Measurements from ENCODE around the gene USF1. TPM values are rescaled to one million over a fixed set of nuclear protein-coding genes. Genes with fewer than 3 reads are reported as not detected.
"Not testable (repeated sequence)": the region's sequence is repeated elsewhere in the genome, so short reads cannot be mapped to it uniquely, and the experiment has no call there.

Gene USF1
- total RNA-seq, 1 donor from 2014 or later = 105 TPM

- DNase-seq (ENCODE audit: low read depth in 2 of 2) = not testable (repeated sequence)
Measured at GRCh38 chr1:160992036-160992435, 53.7 kb downstream of the USF1 start.

Other genes with a start within 250 kb of the USF1 start
- not detected in 2 replicates for gene LY9, start 249.8 kb downstream of the USF1 start, total RNA-seq
- not detected in 2 replicates for gene CD244, start 183.1 kb downstream of the USF1 start, total RNA-seq
- gene ITLN1, start 160.8 kb downstream of the USF1 start, total RNA-seq = not detected in 2 replicates
- gene ITLN2, start 91.2 kb downstream of the USF1 start, total RNA-seq = not detected in 2 replicates
- gene F11R, start 24.8 kb downstream of the USF1 start, total RNA-seq = 49.3 and 150 TPM in 2 replicates
- 1.7 and 7.1 TPM in 2 replicates for gene TSTD1, start 7.0 kb downstream of the USF1 start, total RNA-seq
- gene ARHGAP30, start 23.9 kb upstream of the USF1 start, total RNA-seq = not detected in 2 replicates
- 0.44 TPM in 1 of 2 replicates, not detected in the other for gene NECTIN4, start 43.6 kb upstream of the USF1 start, total RNA-seq
- gene KLHDC9, start 52.4 kb upstream of the USF1 start, total RNA-seq = 0.65 and 0.99 TPM in 2 replicates
- 22.9 and 36.3 TPM in 2 replicates for gene PFDN2, start 72.1 kb upstream of the USF1 start, total RNA-seq
- gene NIT1, start 72.1 kb upstream of the USF1 start, total RNA-seq = 9.6 and 13.1 TPM in 2 replicates
- 23.1 and 31.9 TPM in 2 replicates for gene DEDD, start 86.7 kb upstream of the USF1 start, total RNA-seq
- gene UFC1, start 108.0 kb upstream of the USF1 start, total RNA-seq = 111 and 133 TPM in 2 replicates
- gene USP21, start 113.5 kb upstream of the USF1 start, total RNA-seq = 2.8 and 4.6 TPM in 2 replicates
- 13.3 and 16.1 TPM in 2 replicates for gene PPOX, start 120.4 kb upstream of the USF1 start, total RNA-seq
- 17.4 and 26.8 TPM in 2 replicates for gene B4GALT3, start 131.5 kb upstream of the USF1 start, total RNA-seq
- gene ADAMTS4, start 153.1 kb upstream of the USF1 start, total RNA-seq = 7.1 and 9.2 TPM in 2 replicates
- 130 and 147 TPM in 2 replicates for gene NDUFS2, start 156.4 kb upstream of the USF1 start, total RNA-seq
- not detected in 2 replicates for gene FCER1G, start 169.3 kb upstream of the USF1 start, total RNA-seq
- gene APOA2, start 177.7 kb upstream of the USF1 start, total RNA-seq = not detected in 2 replicates
- 12.0 and 13.5 TPM in 2 replicates for gene TOMM40L, start 180.1 kb upstream of the USF1 start, total RNA-seq
- not detected in 2 replicates for gene NR1I3, start 192.2 kb upstream of the USF1 start, total RNA-seq
- not detected in 2 replicates for gene PCP4L1, start 212.8 kb upstream of the USF1 start, total RNA-seq

All from lung microvascular endothelial cell (primary cell).